Lower lobe of right lung (tissue), 2 donors: ENCODE measurements around the gene ETV6. TPM values are rescaled to one million over a fixed set of nuclear protein-coding genes. Genes with fewer than 3 reads are reported as not detected.
A peak's percentile ranks its signal among the peaks of the same experiment; 100 is the strongest.

Source experiments
- ATAC-seq, 2 donors: fragments of 200-7000 bp; cut with Tn5 transposase; one replicate each; pipeline ENCODE4 v1.9.1; 2020 to 2022; ENCODE audit warnings: mild to moderate bottlenecking in 2 of 2, moderate library complexity in 2 of 2
- DNase-seq: peaks from one replicate; pipeline ENCODE4 v3.0.0-alpha.2; 2020
- H3K27ac ChIP-seq: fragments of 200-600 bp; one replicate; pipeline ENCODE4 v1.8.0; 2022
- H3K27me3 ChIP-seq: fragments of 200-600 bp; one replicate; pipeline ENCODE4 v1.8.0; 2022; ENCODE audit warnings: low read depth
- H3K36me3 ChIP-seq: fragments of 200-600 bp; one replicate; pipeline ENCODE4 v1.8.0; 2022; ENCODE audit warnings: mild to moderate bottlenecking
- H3K4me1 ChIP-seq: fragments of 200-600 bp; one replicate; pipeline ENCODE4 v1.8.0; 2022
- H3K4me3 ChIP-seq: fragments of 200-600 bp; one replicate; pipeline ENCODE4 v1.8.0; 2022; ENCODE audit warnings: mild to moderate bottlenecking
- H3K9me3 ChIP-seq: fragments of 200-600 bp; one replicate; pipeline ENCODE4 v1.8.0; 2022
- intact Hi-C: fragments of 100-400 bp; cut with DNase I; formaldehyde crosslinking; loops from one replicate; pipeline ENCODE4 v1.11.0; 2022
- total RNA-seq: library from RNA; stranded (reverse); fragmentation: NEBNext Ultra II Directional; extraction: Animal tissue kit (Norgen Biotek cat#: 25700); gene quantifications from one replicate; pipeline ENCODE4 v1.2.1, GENCODE V29; 2021
- TF ChIP-seq, protein P1 (sequence below): fragments of 200-600 bp; IDR thresholded peaks from one replicate; pipeline ENCODE4 v1.8.0; 2022; ENCODE audit warnings: antibody characterized with exemption, mild to moderate bottlenecking
- donor health status: DM: no; HTN: yes; CAD: no; lungs with severe emphysema.

ETV6 gene
- total RNA-seq, 1 donor from 2014 or later = 48.4 TPM

GRCh38 chr12:11863478-11863906, 214.0 kb downstream of the ETV6 start:
- Histone ChIP-seq H3K36me3 (peaks cover 9% of the 10 kb centered on the region), H3K27ac (peak overlapping the region; percentile 79), H3K4me3 (no peak overlapping the region), H3K4me1 (peaks cover 43% of the 10 kb centered on the region), H3K27me3 (no peaks in the 10 kb centered on the region), H3K9me3 (peaks cover 14% of the 10 kb centered on the region)
- no peak for DNase-seq
- TF ChIP-seq, protein P1, sequence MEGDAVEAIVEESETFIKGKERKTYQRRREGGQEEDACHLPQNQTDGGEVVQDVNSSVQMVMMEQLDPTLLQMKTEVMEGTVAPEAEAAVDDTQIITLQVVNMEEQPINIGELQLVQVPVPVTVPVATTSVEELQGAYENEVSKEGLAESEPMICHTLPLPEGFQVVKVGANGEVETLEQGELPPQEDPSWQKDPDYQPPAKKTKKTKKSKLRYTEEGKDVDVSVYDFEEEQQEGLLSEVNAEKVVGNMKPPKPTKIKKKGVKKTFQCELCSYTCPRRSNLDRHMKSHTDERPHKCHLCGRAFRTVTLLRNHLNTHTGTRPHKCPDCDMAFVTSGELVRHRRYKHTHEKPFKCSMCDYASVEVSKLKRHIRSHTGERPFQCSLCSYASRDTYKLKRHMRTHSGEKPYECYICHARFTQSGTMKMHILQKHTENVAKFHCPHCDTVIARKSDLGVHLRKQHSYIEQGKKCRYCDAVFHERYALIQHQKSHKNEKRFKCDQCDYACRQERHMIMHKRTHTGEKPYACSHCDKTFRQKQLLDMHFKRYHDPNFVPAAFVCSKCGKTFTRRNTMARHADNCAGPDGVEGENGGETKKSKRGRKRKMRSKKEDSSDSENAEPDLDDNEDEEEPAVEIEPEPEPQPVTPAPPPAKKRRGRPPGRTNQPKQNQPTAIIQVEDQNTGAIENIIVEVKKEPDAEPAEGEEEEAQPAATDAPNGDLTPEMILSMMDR = no peak
- ATAC-seq = peak; percentile 22 to 56
- intact Hi-C loops = no loop called here

DNA sequence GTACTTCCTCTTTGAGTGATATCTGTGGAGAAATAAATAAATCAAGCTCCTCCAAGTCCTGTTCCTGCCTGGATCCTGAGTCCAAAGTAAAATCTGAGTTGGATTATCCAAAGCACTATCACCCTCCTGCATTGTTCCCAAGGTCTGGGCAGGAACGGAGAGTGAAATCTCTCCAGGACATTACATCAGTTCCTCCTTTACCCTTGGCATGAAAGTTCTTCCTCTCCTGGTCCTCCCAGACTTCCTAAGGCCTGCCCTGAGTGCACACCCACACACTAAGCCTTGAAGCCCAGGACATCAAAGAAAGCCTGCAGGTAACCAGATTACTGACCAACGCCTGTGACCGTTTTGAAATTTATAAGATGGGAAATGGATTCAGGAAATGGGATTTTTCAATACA, 214.5 kb downstream of the ETV6 start:
- ATAC-seq (peak; percentile 69 to 74), DNase-seq (no peak)
- Histone ChIP-seq H3K4me1 (peaks cover 43% of the 10 kb centered on the region), H3K36me3 (peaks cover 13% of the 10 kb centered on the region), H3K27me3 (no peaks in the 10 kb centered on the region), H3K4me3 (no peak overlapping the region), H3K27ac (peak overlapping the region; percentile 79), H3K9me3 (peaks cover 14% of the 10 kb centered on the region)
- TF ChIP-seq, protein P1 = no peak
- intact Hi-C loops = no loop called here

GRCh38 chr12:11865824-11866223, 216.3 kb downstream of the ETV6 start:
- no peak overlapping the region for H3K4me3 ChIP-seq
- intact Hi-C loops = no loop called here
- H3K36me3 ChIP-seq = peaks cover 31% of the 10 kb centered on the region
- ATAC-seq (no peak), DNase-seq (no peak)
- H3K27me3 ChIP-seq = no peaks in the 10 kb centered on the region
- TF ChIP-seq, protein P1 = no peak
- no peak overlapping the region for H3K27ac ChIP-seq
- H3K9me3 ChIP-seq = peaks cover 14% of the 10 kb centered on the region
- peaks cover 40% of the 10 kb centered on the region for H3K4me1 ChIP-seq

DNA sequence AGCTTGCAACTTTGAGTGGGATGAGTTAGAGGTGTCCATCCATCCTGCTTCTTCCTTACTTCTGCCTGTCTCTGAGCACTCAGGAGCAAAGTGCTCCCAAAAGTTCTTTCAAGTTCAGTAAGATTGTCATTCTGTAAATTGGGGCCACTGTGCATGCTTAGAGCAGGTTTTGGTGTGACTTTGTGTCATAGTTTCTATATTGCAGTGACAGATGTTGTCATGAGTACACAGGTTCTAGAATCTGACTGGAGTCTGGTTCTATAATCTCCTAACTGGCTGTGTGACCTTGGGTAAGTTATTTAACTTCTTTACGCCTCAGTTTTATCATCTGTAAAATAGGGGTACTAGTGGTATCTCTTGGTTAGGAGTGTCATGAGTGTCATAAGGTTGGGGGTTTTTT, 218.6 kb downstream of the ETV6 start:
- H3K27ac ChIP-seq = no peak overlapping the region
- TF ChIP-seq, protein P1 = no peak
- H3K4me3 ChIP-seq = no peak overlapping the region
- peaks cover 49% of the 10 kb centered on the region for H3K36me3 ChIP-seq
- intact Hi-C loops = no loop called here
- DNase-seq = no peak
- ATAC-seq = no peak
- peaks cover 14% of the 10 kb centered on the region for H3K9me3 ChIP-seq
- H3K4me1 ChIP-seq = peaks cover 18% of the 10 kb centered on the region
- H3K27me3 ChIP-seq = no peaks in the 10 kb centered on the region

- DNase-seq (no peak), ATAC-seq (no peak)
- intact Hi-C loops = no loop called here
- no peak overlapping the region for H3K27ac ChIP-seq
- no peak overlapping the region for H3K4me3 ChIP-seq
- peaks cover 49% of the 10 kb centered on the region for H3K36me3 ChIP-seq
- TF ChIP-seq, protein P1 = no peak
- H3K9me3 ChIP-seq = peaks cover 14% of the 10 kb centered on the region
- H3K27me3 ChIP-seq = no peaks in the 10 kb centered on the region
- peaks cover 4% of the 10 kb centered on the region for H3K4me1 ChIP-seq
These were observed 219.9 kb downstream of the ETV6 start for GRCh38 chr12:11869406-11869805.

GRCh38 chr12:11870041-11870451, 220.6 kb downstream of the ETV6 start:
- H3K9me3 ChIP-seq = peaks cover 14% of the 10 kb centered on the region
- no peak overlapping the region for H3K4me3 ChIP-seq
- no peaks in the 10 kb centered on the region for H3K27me3 ChIP-seq
- no peak for ATAC-seq
- no peak overlapping the region for H3K27ac ChIP-seq
- H3K4me1 ChIP-seq = no peaks in the 10 kb centered on the region
- TF ChIP-seq, protein P1 = no peak
- H3K36me3 ChIP-seq = peaks cover 49% of the 10 kb centered on the region
- intact Hi-C loops = no loop called here
- no peak for DNase-seq
